ENCODE data around the gene SORCS2.

SORCS2 gene

GRCh38 chr4:7315935-7316334 lies 123.6 kb downstream of the SORCS2 start:
- TF ChIP-seq SIN3A (IDR thresholded peaks at IDR 0.05; ENCODE audit: borderline replicate concordance, insufficient read depth, low read length) (no peak), POLR2AphosphoS5 (IDR thresholded peaks at IDR 0.05; ENCODE audit: low read depth, low read length) (no peak), FOXP2 (optimal IDR thresholded peaks at IDR 0.05; ENCODE audit: borderline replicate concordance, extremely low read depth, extremely low read length, insufficient read depth) (no peak), REST (IDR thresholded peaks at IDR 0.05; ENCODE audit: insufficient read depth in 1 of 2, low read depth in 2 of 2, low read length in 2 of 2) (no peak), TAF1 (IDR thresholded peaks at IDR 0.05; ENCODE audit: borderline replicate concordance, insufficient read depth, low read length) (no peak)

- no peak for TF ChIP-seq POLR2AphosphoS5 (IDR thresholded peaks at IDR 0.05; ENCODE audit: low read depth, low read length)
- no peak for TF ChIP-seq SIN3A (IDR thresholded peaks at IDR 0.05; ENCODE audit: borderline replicate concordance, insufficient read depth, low read length)
- no peak for TF ChIP-seq TAF1 (IDR thresholded peaks at IDR 0.05; ENCODE audit: borderline replicate concordance, insufficient read depth, low read length)
- no peak for TF ChIP-seq FOXP2 (optimal IDR thresholded peaks at IDR 0.05; ENCODE audit: borderline replicate concordance, extremely low read depth, extremely low read length, insufficient read depth)
- TF ChIP-seq REST (IDR thresholded peaks at IDR 0.05; ENCODE audit: insufficient read depth in 1 of 2, low read depth in 2 of 2, low read length in 2 of 2) = no peak
These were observed 126.7 kb downstream of the SORCS2 start for GRCh38 chr4:7319024-7319423.

GRCh38 chr4:7320206-7320797 lies 128.0 kb downstream of the SORCS2 start:
- TF ChIP-seq SIN3A (IDR thresholded peaks at IDR 0.05; ENCODE audit: borderline replicate concordance, insufficient read depth, low read length) (no peak), REST (IDR thresholded peaks at IDR 0.05; ENCODE audit: insufficient read depth in 1 of 2, low read depth in 2 of 2, low read length in 2 of 2) (no peak), POLR2AphosphoS5 (IDR thresholded peaks at IDR 0.05; ENCODE audit: low read depth, low read length) (no peak), TAF1 (IDR thresholded peaks at IDR 0.05; ENCODE audit: borderline replicate concordance, insufficient read depth, low read length) (no peak), FOXP2 (optimal IDR thresholded peaks at IDR 0.05; ENCODE audit: borderline replicate concordance, extremely low read depth, extremely low read length, insufficient read depth) (no peak)

GRCh38 chr4:7322166-7322991 lies 130.0 kb downstream of the SORCS2 start:
- TF ChIP-seq TAF1 (IDR thresholded peaks at IDR 0.05; ENCODE audit: borderline replicate concordance, insufficient read depth, low read length) = no peak
- TF ChIP-seq REST (IDR thresholded peaks at IDR 0.05; ENCODE audit: insufficient read depth in 1 of 2, low read depth in 2 of 2, low read length in 2 of 2) = no peak
- no peak for TF ChIP-seq FOXP2 (optimal IDR thresholded peaks at IDR 0.05; ENCODE audit: borderline replicate concordance, extremely low read depth, extremely low read length, insufficient read depth)
- no peak for TF ChIP-seq POLR2AphosphoS5 (IDR thresholded peaks at IDR 0.05; ENCODE audit: low read depth, low read length)
- no peak for TF ChIP-seq SIN3A (IDR thresholded peaks at IDR 0.05; ENCODE audit: borderline replicate concordance, insufficient read depth, low read length)

Measured in PFSK-1 (cell line).